GM18951 (cell line): ENCODE data around the gene CTTNBP2.

Experiments used
- POLR2A ChIP-seq: IDR thresholded peaks from 4 replicates; pipeline ENCODE4 v1.6.1; 2011; ENCODE audit warnings: mild to moderate bottlenecking; ENCODE audit not compliant: insufficient read length, insufficient read depth; ENCODE audit errors: extremely low read depth
- in situ Hi-C: fragments of 300-500 bp; cut with MboI; formaldehyde crosslinking; loops from one replicate; pipeline ENCODE4 v1.12.0; 2022; ENCODE audit warnings: low sequenced_read_pairs, mixed read lengths, inconsistent platforms; ENCODE audit not compliant: unreplicated experiment

Gene CTTNBP2

DNA sequence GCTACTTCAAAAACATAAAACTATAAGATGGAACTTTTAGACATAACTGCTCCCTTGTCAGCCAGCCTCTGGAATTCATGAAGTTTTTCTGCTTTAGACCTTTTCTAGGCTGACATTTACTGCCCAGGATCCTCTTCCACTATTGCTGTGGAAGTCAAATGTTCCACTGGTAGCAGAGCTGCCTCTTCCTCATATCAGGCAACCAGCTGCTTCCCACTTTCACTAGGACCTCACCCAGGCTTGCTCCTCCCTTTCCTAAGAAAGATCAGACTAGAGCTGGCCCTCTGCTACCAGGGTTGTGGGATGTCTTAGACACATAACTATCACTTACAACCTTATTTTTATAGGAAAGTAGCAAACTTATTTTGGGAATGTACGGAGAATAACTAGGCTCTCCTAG, 121.5 kb downstream of the CTTNBP2 start:
- no peak for TF ChIP-seq POLR2A
- in situ Hi-C loops = no loop called here

DNA sequence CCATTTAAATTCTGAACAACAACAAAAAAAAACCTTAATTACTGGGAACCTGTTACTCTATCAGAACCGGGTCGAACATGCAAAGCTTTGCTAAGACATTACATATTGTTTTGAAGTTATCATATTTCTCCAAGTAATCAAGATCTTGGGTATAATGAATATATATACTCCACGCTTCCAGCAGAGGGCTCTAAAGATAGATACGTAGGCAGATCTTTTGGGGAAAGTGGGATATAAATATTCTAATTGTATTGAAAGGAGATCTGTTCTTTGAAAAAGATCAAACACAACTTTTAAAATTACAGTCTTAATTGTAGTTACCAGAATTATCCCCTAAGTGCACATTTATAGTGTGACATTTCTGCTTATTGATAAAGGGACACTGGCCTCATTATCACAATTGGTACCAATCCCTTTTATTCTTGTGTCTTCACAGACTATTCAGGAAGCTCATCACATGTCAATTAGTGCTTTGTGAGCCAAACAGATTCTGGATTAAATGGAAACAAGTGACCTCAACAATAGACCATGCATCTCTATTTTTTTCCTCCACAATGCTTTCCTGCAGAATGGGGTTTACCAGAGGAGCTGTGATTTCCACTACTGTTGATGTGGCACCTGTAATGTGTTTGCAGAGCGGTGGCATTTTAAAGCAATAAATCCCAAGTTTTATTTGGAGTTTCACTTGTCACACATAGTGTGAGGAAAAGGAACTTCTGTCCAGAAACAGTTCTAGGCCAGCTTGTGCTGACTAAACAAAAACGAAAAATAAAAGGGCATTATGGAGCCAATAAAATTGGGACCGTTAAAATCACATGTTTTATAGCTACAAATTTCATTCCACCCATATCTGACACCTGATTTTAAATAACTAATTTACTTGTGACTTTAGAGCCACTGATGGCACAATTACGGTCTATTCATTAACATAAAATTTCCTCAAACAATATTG, 122.4 kb downstream of the CTTNBP2 start:
- TF ChIP-seq POLR2A = no peak
- in situ Hi-C loops = no loop called here

DNA sequence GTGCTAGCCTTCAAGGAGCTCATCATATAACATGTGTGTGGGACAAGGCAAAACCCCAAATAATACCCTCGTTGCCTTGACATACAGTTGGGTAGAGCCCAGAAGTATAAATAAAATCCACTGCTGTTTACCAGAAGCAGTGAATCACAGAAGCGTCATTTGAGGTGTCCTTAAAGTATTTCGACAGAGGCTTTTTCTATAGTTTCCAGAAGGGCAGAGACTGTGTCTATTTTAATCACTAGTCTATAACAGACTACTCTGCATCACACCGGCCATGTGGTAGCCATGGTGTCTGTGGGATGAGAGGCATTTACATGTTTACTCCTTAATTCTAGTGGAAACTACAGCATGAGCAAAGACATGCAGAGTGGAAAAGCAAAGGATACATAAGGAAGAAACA, 131.3 kb downstream of the CTTNBP2 start:
- no peak for TF ChIP-seq POLR2A
- in situ Hi-C loops = no loop called here

DNA sequence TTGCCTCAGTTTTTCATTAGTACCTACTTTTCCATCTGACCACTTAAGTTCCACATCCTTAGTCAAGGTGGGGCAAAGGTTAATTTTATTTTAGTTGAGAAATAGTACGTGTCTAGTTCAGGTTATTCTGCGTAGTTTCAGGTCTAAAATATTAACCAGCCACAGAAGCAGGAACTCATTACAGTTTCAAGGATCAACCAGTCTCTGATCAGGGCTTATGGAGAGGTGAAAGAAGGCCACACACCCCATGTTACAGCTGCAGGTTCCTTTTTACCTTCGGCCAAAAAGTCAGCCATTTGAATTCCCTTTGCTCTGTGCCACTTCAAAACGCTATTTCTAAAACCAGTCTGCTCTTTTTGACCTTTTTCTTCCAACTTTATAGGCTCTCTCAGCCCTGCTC, 134.2 kb downstream of the CTTNBP2 start:
- in situ Hi-C loops = no loop called here

DNA sequence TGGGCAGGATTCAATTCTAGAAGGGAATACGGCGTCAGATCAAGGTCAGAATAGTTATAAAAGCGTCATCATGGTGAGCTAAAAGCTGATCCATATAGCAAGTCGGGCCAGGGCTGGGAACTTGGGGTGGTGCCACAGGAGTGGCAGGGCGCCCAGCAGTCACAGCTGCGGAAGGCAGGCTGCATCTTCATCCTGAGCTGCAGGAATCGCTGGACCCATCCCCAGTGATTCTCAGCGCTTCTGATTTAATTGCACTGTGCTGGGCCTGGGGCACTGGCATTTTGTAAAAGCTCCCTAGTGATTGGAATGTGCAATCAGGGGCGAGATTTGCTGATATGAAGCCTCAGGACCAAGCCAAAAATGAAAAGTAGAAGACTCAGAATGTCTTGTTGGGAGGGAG, 135.3 kb downstream of the CTTNBP2 start:
- in situ Hi-C loops = no loop called here
- TF ChIP-seq POLR2A = no peak

More for the DNA sequence above, 134.2 kb downstream of the CTTNBP2 start:
- no peak for TF ChIP-seq POLR2A

DNA sequence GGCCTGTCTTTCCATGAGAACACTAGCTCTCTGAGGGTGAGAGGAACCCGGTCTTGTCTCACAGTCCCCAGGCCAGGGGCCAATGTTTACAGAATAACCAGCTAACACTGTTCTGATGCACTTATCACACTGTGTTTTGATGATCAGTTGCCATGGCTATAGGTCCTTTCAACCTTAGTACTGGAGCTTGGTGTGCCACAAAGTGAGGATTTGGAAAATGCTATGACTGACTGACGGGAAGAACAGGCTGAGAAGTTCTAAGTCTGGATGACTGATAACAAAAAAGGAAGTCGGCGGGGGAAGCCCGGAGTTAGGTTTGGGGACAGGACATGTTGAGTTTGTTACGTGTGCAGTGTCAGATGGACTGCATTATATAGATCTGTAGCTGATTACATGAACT, 141.8 kb downstream of the CTTNBP2 start:
- in situ Hi-C loops = no loop called here
- no peak for TF ChIP-seq POLR2A

DNA sequence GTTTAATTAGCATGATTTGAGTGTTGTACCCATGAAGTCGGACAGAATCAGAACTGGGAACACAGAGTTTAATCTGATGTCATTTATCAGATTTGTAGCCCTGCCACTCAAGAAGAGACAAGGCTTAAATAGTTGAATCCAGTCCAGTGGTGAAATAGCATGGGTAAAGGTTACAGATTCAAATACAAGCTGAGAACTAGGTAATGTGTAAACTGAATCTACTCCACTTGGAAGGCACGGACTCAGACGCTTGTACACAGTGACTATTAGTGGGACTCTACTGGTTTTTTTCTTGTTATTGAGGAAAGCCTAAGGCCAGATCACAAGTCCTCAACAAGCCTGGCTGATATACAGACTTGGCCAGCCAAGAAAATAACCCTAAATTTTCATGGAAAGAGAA, 142.9 kb downstream of the CTTNBP2 start:
- in situ Hi-C loops = no loop called here
- TF ChIP-seq POLR2A = no peak

DNA sequence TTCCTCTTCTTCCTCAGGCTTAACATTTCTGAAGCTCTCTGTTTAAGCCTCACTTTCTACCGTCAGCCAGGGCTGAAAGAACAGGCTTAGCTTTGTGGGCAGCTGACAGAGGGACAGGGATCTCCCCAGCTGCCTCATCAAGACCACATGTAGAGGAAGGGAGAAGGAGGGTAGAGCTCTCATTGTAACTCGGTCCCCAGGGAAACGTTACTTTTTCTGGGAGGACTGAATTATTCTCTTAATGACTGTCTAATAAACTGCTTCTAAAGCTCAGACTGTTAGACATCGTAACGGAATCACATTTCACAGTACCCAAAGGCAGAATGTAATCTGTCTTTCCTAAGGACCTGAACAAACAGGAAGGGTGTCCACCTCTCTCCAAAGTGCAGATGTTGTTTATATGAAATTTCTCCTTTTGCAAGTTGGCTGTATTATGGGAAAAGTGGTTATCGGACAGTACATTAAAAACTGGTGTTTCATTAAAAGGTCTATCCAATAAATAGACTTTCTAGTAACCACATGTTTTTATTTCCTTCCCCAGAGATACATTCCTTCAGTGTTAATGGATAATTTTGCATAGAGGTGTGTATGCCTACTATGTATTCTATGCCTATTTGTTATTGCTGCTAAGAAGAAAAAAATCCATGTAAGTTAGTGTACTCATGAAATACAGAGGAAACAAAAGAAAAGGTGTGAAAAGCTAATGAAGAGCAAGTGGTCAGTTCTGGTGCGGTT, 144.2 kb downstream of the CTTNBP2 start:
- in situ Hi-C loops = no loop called here
- TF ChIP-seq POLR2A = no peak

DNA sequence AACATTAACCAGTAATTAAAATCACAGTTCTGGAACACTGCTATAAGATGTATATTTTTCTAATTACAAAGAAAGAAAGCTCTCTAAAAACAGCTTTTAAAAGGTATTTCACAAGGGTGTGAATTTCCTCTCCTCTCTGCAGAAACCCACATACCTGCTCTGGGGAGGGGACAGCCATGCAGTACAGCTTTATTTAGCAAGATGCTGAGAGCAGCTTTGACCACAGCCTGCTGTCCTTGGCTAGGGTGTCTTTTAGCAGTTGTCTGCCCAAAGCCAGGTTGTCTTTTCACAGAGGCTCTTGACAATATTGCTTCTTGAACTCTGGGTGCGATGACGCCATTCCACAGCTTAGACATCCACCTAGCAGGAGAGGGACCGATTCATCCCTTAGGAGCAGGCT, 148.3 kb downstream of the CTTNBP2 start:
- in situ Hi-C loops = no loop called here
- no peak for TF ChIP-seq POLR2A

DNA sequence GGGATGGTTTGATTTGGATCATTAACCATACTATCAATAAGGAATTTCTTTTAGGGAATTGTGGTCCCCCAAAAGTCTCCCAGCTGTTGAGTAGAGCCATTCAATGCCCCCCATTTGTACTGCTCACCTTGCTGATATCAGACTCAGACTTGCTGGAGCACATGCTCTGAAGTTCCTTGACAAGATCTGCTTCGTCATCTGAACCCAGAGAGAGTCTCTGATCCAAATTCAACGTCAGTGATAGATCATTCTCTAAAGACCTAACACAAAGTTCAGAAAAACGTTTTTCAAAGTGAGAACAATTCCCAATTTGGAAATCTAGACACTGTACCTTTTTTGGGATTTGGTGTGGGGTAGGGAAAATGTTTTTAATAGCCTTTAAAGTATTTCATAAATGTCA, 153.9 kb downstream of the CTTNBP2 start:
- in situ Hi-C loops = no loop called here
- no peak for TF ChIP-seq POLR2A

DNA sequence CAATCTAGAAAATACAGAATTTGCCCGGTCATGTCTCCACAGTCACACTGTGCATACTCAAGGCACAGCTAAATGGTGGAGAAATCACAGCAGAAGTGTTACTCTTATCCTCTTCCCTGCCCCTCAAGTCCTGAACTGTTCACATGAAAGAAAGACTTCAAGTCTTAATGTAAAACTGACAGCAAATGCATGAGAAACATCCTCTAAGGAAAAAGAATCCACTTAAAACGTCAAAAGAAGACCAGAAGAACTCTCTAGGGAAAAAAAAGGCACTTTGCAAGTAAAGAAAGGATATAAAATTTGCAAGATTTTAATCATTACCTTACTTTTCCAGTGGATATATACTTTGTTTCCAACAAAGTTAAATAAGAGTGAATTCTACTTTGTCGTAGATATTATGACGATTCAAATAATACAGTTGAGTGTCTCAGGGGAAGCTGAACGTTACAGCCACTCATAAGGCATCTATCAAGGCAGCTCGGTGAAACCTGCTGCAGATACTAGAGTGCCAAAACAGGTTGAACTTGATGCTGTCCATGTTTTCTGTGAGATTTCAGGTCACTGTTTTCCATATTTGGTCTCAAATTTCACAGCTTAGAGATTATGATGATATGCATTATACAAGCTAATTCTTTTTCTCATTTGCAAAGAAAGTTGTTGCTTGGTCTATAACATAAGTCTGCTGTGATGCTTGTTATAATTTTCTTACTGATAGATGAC, 155.0 kb downstream of the CTTNBP2 start:
- TF ChIP-seq POLR2A = no peak
- in situ Hi-C loops = no loop called here

DNA sequence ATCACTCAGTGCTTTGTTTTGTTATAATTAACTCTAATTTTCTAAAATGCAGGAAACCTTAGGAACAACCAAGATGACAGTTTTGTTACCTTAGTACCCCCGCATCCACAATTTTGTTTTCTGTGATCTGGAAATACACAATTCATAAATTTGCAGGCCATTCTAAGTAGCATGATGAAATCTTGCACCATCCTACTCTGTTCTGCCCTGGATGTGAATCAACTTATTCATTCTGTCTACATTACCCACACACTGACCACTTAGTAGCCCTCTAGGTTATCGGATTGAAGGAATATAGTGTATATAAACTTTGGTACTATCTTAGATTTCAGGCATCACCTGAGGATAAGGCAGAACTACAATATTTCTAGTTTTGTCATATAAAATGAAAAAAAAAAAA, 155.9 kb downstream of the CTTNBP2 start:
- in situ Hi-C loops = no loop called here
- TF ChIP-seq POLR2A = no peak

DNA sequence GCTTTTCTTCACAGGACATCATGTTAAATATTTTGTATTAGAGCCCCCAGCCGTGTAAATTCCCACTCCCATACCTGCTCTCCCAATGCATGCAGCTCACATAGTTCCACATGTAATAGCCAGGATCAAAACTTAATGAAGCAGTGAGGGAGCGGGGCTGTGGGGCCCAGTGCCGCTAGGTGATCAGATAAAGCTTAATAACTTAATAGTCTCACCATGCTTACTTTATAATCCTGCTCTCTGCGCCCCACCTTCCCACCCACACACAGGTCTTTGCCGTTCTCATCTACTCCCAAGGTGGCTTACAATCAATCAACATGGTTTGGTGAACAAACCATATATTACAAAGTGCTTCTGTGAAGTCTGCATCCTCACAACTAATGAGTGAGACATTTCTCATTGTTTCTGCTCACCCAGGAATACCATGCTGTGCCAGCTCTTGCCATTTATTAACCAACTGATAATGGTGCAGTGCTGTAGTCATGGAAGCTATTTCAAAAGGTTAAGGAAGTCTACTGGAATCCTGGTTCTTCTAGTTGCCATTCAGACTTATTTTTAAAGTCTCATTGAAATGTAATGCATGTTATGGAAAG, 156.4 kb downstream of the CTTNBP2 start:
- in situ Hi-C loops = no loop called here
- no peak for TF ChIP-seq POLR2A
